K562 (cell line): ENCODE results near the gene ZNF358. TPM values are rescaled to one million over a fixed set of nuclear protein-coding genes. Genes with fewer than 3 reads are reported as not detected.

Experiments used
- DIDO1 ChIP-seq: fragments of 450-650 bp; IDR thresholded peaks from 2 replicates; pipeline ENCODE4 v1.6.1; 2016; ENCODE audit warnings: low read depth, missing biosample characterization, missing genetic modification characterization
- ELF2 ChIP-seq: fragments of 250-450 bp; sonication (Bioruptor Pico); IDR thresholded peaks from 2 replicates; pipeline ENCODE4 v1.5.0; 2021; ENCODE audit warnings: mild to moderate bottlenecking
- ELK1 ChIP-seq: sonication (generic); formaldehyde crosslinking; IDR thresholded peaks from 2 replicates; pipeline ENCODE4 v1.8.1; 2022; ENCODE audit warnings: missing genetic modification reagents
- NBN ChIP-seq: fragments of 450-650 bp; IDR thresholded peaks from 2 replicates; pipeline ENCODE4 v1.6.1; 2016; ENCODE audit warnings: low read depth, mild to moderate bottlenecking
- RB1 ChIP-seq: fragments of 450-650 bp; IDR thresholded peaks from 2 replicates; pipeline ENCODE4 v1.6.1; 2017; ENCODE audit warnings: low read depth, mild to moderate bottlenecking
- RBBP5 ChIP-seq: fragments of 200-600 bp; sonication (generic); IDR thresholded peaks from 2 replicates; pipeline ENCODE4 v1.6.1; 2012; ENCODE audit warnings: borderline replicate concordance, mild to moderate bottlenecking, low read length, control low read depth, inconsistent platforms; ENCODE audit not compliant: insufficient read depth, poor library complexity, severe bottlenecking
- ZBTB40 ChIP-seq, 2 experiments: fragments of 450-650 bp in 1 of 2; sonication (generic) in 1 of 2; formaldehyde crosslinking in 1 of 2; IDR thresholded peaks; 2 replicates each; pipeline versions ENCODE4 v1.7.1 to v1.9.0; 2016 to 2022; ENCODE audit warnings: inconsistent platforms in 1 of 2, mild to moderate bottlenecking in 1 of 2, missing genetic modification reagents in 1 of 2
- ZNF584 ChIP-seq: fragments of 200-800 bp; sonication (Bioruptor generic); IDR thresholded peaks from 2 replicates; pipeline ENCODE4 v1.6.1; 2016; ENCODE audit warnings: low read depth, mild to moderate bottlenecking, missing genetic modification characterization, missing compliant biosample characterization
- ZNF589 ChIP-seq: fragments of 200-800 bp; sonication (Bioruptor generic); IDR thresholded peaks from 2 replicates; pipeline ENCODE4 v1.6.1; 2016; ENCODE audit warnings: low read depth, missing genetic modification characterization, missing compliant biosample characterization
- ZNF609 ChIP-seq: sonication (generic); formaldehyde crosslinking; IDR thresholded peaks from 2 replicates; pipeline ENCODE4 v1.8.1; 2023; ENCODE audit warnings: missing genetic modification reagents, mild to moderate bottlenecking, borderline replicate concordance
- ZNF766 ChIP-seq: fragments of 200-800 bp; sonication (Bioruptor generic); conservative IDR thresholded peaks from 2 replicates; pipeline ENCODE4 v1.6.1; 2016; ENCODE audit warnings: missing genetic modification characterization, missing compliant biosample characterization
- polyA plus RNA-seq, 8 experiments: library from polyadenylated mRNA; depleted of rRNA in 4 of 8; stranded (reverse) in 5 of 8; unstranded in 3 of 8; fragments of >200 nt; fragmentation: Nextera tagmentation in 2 of 8; fragmentation: Illumina TruSeq in 1 of 8; extraction: Ambion mirVana in 2 of 8; extraction: Trizol in 1 of 8; gene quantifications; 2 replicates each; pipeline versions ENCODE4 v1.2.1 to v1.2.3, GENCODE V29; 2011 to 2014; ENCODE audit warnings: inconsistent platforms in 1 of 8, missing spikeins in 1 of 8
- total RNA-seq, 7 experiments: library from RNA; depleted of rRNA in 6 of 7; stranded (reverse); fragments of >200 nt in 6 of 7; fragmentation: Illumina TruSeq in 2 of 7; extraction: Trizol in 2 of 7; gene quantifications; 2 replicates each; pipeline versions ENCODE4 v1.2.1 to v1.2.3, GENCODE V29; 2011 to 2021; ENCODE audit warnings: low replicate concordance in 1 of 7

The ZNF358 gene
- total and polyA plus RNA-seq, 9 of the 15 experiments (the other 6 are each of a cell fraction or from before 2014, with no cell fraction given): 0.04 to 17.2 (median 4.9) TPM

GRCh38 chr19:7562646-7563393 is 46.9 kb downstream of the ZNF358 start (continued):
- TF ChIP-seq ZBTB40 (IDR thresholded peaks at IDR 0.05): peak; percentile 92
- TF ChIP-seq ZBTB40 (CRISPR knock-in tag; IDR thresholded peaks at IDR 0.05): peak; percentile 89
- peak; percentile 96 for TF ChIP-seq ZNF584 (CRISPR knock-in tag)
- TF ChIP-seq NBN: no peak
- no peak for TF ChIP-seq ELF2 (CRISPR knock-in tag)
- TF ChIP-seq ZNF609 (CRISPR knock-in tag): peak; percentile 93; the same call in 1 of the 2 replicates
- no peak for TF ChIP-seq RBBP5
- peak; percentile 99 for TF ChIP-seq ZNF766 (CRISPR knock-in tag)
- TF ChIP-seq DIDO1: no peak
- peak; percentile 85; the same call in 1 of the 2 replicates for TF ChIP-seq ELK1 (CRISPR knock-in tag)
- no peak for TF ChIP-seq RB1
- TF ChIP-seq ZNF589 (CRISPR knock-in tag): peak; percentile 91; the same call in 1 of the 2 replicates
